Breast epithelium (tissue), 3 donors: ENCODE data around the gene PPP1R37.

Experiments used
- POLR2A ChIP-seq: fragments of 450-650 bp; IDR thresholded peaks from one replicate; pipeline ENCODE4 v1.6.1; 2016; ENCODE audit warnings: antibody characterized with exemption, mild to moderate bottlenecking, moderate library complexity
- TF ChIP-seq, protein P1 (sequence below), 3 donors: fragments of 450-650 bp; IDR thresholded peaks; one replicate each; pipeline ENCODE4 v1.5.1; 2016 to 2017; ENCODE audit warnings: antibody characterized with exemption in 3 of 3, mild to moderate bottlenecking in 3 of 3, moderate library complexity in 3 of 3

DNA sequence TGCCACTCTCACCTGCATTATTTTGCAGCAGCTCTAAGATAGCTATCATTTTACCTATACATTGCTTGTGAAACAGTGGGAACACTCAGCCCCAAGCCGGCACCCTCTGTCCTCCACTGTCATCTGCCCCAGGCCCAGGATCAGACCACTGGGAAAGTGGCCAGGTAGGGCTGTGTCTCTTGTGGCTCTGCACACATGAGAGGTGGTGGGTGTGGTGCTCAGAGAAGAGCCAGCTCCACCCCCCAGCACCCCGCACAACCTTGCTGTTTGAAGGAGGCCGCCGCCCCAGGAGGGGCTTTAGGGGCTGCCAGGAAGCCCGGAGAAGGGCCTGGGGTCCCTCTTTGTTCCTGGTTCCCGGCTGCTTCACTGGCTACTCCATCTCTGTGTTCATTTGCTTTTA, 26.6 kb downstream of the PPP1R37 start:
- TF ChIP-seq, protein P1, sequence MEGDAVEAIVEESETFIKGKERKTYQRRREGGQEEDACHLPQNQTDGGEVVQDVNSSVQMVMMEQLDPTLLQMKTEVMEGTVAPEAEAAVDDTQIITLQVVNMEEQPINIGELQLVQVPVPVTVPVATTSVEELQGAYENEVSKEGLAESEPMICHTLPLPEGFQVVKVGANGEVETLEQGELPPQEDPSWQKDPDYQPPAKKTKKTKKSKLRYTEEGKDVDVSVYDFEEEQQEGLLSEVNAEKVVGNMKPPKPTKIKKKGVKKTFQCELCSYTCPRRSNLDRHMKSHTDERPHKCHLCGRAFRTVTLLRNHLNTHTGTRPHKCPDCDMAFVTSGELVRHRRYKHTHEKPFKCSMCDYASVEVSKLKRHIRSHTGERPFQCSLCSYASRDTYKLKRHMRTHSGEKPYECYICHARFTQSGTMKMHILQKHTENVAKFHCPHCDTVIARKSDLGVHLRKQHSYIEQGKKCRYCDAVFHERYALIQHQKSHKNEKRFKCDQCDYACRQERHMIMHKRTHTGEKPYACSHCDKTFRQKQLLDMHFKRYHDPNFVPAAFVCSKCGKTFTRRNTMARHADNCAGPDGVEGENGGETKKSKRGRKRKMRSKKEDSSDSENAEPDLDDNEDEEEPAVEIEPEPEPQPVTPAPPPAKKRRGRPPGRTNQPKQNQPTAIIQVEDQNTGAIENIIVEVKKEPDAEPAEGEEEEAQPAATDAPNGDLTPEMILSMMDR (IDR thresholded peaks at IDR 0.05): no peak
- no peak for TF ChIP-seq POLR2A
